Common myeloid progenitor, CD34-positive (primary cell): Measurements from ENCODE around the gene HOXD4.

Experiments used
- CTCF ChIA-PET: fragments of 350-600 bp; sonication (Branson Sonifier 250); formaldehyde crosslinking; loops from one replicate; lab custom pipeline; 2021; ENCODE audit warnings: antibody characterized with exemption; lab: Charles Lee
- POLR2A ChIA-PET: fragments of 350-600 bp; sonication (Branson Sonifier 250); formaldehyde crosslinking; loops from one replicate; lab custom pipeline; 2021; ENCODE audit warnings: antibody characterized with exemption; lab: Charles Lee
- DNase-seq, 3 donors: peaks; one replicate each; pipeline versions ENCODE4 v3.0.0 to v3.0.0-alpha.2; 2013
- H3K27ac ChIP-seq, 2 experiments: 1 replicate in 1 of 2; 2 replicates in 1 of 2; pipeline ENCODE4 v1.7.0; 2013; ENCODE audit warnings: inconsistent platforms in 2 of 2, low read length in 2 of 2, mild to moderate bottlenecking in 2 of 2, low read depth in 1 of 2, moderate library complexity in 1 of 2; ENCODE audit not compliant: severe bottlenecking in 2 of 2, insufficient read depth in 1 of 2, poor library complexity in 1 of 2
- H3K27me3 ChIP-seq, 5 experiments: replicated peaks in 2 of 5; 1 replicate in 3 of 5; 2 replicates in 2 of 5; pipeline versions ENCODE4 v1.6.1 to v1.7.0; 2013; ENCODE audit warnings: low read length in 4 of 5, mild to moderate bottlenecking in 2 of 5, moderate library complexity in 2 of 5, inconsistent platforms in 1 of 5; ENCODE audit not compliant: insufficient read depth in 5 of 5, control insufficient read depth in 4 of 5
- H3K36me3 ChIP-seq, 4 experiments: 1 replicate in 2 of 4; 2 replicates in 2 of 4; pipeline versions ENCODE4 v1.6.1 to v1.7.0; 2013; ENCODE audit warnings: low read length in 3 of 4, control low read depth in 1 of 4, mild to moderate bottlenecking in 1 of 4; ENCODE audit not compliant: control insufficient read depth in 4 of 4, insufficient read depth in 4 of 4
- H3K4me1 ChIP-seq, 4 experiments: 1 replicate in 3 of 4; 2 replicates in 1 of 4; pipeline versions ENCODE4 v1.6.1 to v1.7.1; 2013; ENCODE audit warnings: low read length in 3 of 4, mild to moderate bottlenecking in 3 of 4, control low read depth in 1 of 4, inconsistent platforms in 1 of 4, moderate library complexity in 1 of 4; ENCODE audit not compliant: control insufficient read depth in 4 of 4, insufficient read depth in 4 of 4; ENCODE audit errors: control extremely low read depth in 1 of 4
- H3K4me3 ChIP-seq, 7 experiments: 1 replicate in 4 of 7; 2 replicates in 3 of 7; pipeline versions ENCODE4 v1.5.1 to v1.7.0; 2013; ENCODE audit warnings: mild to moderate bottlenecking in 7 of 7, low read length in 6 of 7, moderate library complexity in 6 of 7, inconsistent platforms in 2 of 7, low read depth in 2 of 7, control low read depth in 1 of 7; ENCODE audit not compliant: insufficient read depth in 4 of 7, control insufficient read depth in 1 of 7; ENCODE audit errors: extremely low read depth in 1 of 7
- H3K9me3 ChIP-seq, 5 experiments: 1 replicate in 4 of 5; 2 replicates in 1 of 5; pipeline versions ENCODE4 v1.6.1 to v1.7.1; 2013; ENCODE audit warnings: low read length in 4 of 5, mild to moderate bottlenecking in 2 of 5, inconsistent platforms in 1 of 5, low read depth in 1 of 5, moderate library complexity in 1 of 5; ENCODE audit not compliant: control insufficient read depth in 4 of 5, insufficient read depth in 2 of 5; ENCODE audit errors: control extremely low read depth in 1 of 5
- WGBS: methylation state at CpG from one replicate; pipeline ENCODE4 v1.1.5; 2013; ENCODE audit not compliant: insufficient coverage; 5-methylcytosine and 5-hydroxymethylcytosine counted together

HOXD4 gene

DNA sequence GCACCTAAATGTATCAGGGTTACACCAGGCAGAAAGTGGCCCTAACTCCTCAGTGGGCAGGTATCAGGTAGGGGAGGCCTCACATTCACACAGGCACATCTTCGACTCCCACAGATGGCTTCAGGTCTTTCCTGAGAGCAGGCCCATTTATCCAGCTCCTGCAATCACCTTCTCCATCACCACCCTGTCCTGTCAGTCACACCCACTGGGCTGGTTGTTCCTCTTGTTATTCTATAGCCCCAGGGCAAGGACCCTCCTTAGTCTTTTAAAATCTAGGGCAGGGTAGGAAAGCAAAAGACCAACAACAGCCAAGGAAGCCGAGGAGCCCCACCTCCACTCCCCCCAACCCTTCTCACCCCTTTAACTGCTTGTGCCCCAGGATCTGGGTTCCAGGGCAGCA, 9.1 kb upstream of the HOXD4 start:
- no peak for DNase-seq
- Histone ChIP-seq H3K9me3 (peaks cover 0 to 10% (median 0%) of the 10 kb centered on the region in 5 experiments), H3K4me3 (no peak overlapping the region), H3K27ac (no peak overlapping the region), H3K27me3 (peaks cover 32 to 97% (median 72%) of the 10 kb centered on the region in 5 experiments), H3K36me3 (no peaks in the 10 kb centered on the region), H3K4me1 (peaks cover 0 to 9% (median 7%) of the 10 kb centered on the region in 4 experiments)
- CTCF ChIA-PET: interaction anchor here (1.8 to 7.3 kb wide), 5 partner anchors 10 to 510 kb away, joined by 5 to 74 read pairs (median 40); no protein-coding TSS in a partner anchor
- POLR2A ChIA-PET: no interaction called here
- 100% methylated on average over 1 of the region's 2 CpGs for WGBS

DNA sequence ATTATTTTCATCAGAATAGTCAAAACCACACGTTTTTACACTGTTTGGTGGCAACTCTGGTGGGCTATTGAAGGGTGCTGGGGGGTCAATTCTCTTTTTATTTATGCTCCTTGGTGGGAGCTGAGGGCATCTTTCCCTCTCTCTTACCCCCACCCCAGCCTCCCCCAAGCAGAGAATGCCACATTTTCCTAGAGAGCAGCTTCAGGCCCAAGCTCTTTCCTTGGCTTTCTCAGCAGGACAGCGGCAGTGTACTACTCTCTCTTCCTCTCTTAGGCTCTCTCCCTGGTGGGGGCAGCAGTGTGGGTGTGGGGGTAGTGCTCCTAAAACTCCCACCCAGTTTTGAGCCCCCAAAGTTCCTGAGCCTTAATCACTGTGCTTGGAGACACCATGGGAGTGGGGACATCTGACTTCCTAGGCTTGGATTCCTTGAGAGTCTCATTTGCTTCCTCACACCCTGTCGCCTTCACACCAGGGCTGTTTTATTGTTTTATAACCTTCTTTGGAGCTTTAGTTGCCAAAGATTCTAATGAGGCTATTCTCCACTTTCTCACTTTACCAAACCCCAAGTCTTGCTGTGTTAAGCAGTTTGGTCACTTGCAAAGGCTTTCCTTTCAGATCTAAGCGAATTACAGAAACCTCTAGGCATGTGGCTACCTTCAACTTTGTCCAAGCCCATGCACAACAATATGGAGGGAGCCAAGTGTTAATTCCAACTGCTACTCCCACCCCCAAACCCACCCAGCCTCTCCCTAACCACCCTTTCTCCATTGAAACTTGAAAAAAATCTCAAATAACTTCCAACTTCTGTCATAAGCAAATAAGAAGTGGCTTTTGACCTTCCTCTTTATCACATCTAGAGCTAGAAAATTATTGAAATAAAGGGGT, 6.0 kb upstream of the HOXD4 start:
- 100% methylated on average over 1 of the region's 4 CpGs for WGBS
- Histone ChIP-seq H3K4me3 (no peak overlapping the region), H3K4me1 (peaks cover 0 to 5% (median 3%) of the 10 kb centered on the region in 4 experiments), H3K27me3 (peaks cover 17 to 97% (median 64%) of the 10 kb centered on the region in 5 experiments), H3K36me3 (no peaks in the 10 kb centered on the region), H3K9me3 (peaks cover 0 to 2% (median 0%) of the 10 kb centered on the region in 5 experiments), H3K27ac (no peak overlapping the region)
- ChIA-PET CTCF (interaction anchor here (0.7 to 7.3 kb wide), 9 partner anchors 10 to 1003 kb away, joined by 3 to 74 read pairs (median 5); no protein-coding TSS in a partner anchor), POLR2A (no interaction called here)
- DNase-seq: no peak

- H3K27me3 ChIP-seq: peaks cover 17 to 97% (median 67%) of the 10 kb centered on the region in 5 experiments
- no peaks in the 10 kb centered on the region for H3K4me1 ChIP-seq
- 26% methylated on average over 4 of the region's 6 CpGs for WGBS
- H3K36me3 ChIP-seq: no peaks in the 10 kb centered on the region
- peaks cover 0 to 3% (median 0%) of the 10 kb centered on the region in 5 experiments for H3K9me3 ChIP-seq
- DNase-seq: no peak
- CTCF ChIA-PET: interaction anchor here (0.9 to 4.7 kb wide), 4 partner anchors 13 to 1002 kb away, joined by 4 to 26 read pairs (median 5); no protein-coding TSS in a partner anchor
- H3K4me3 ChIP-seq: no peak overlapping the region
- POLR2A ChIA-PET: no interaction called here
- H3K27ac ChIP-seq: no peak overlapping the region
These were observed 5.2 kb upstream of the HOXD4 start for GRCh38 chr2:176146101-176146500.

DNA sequence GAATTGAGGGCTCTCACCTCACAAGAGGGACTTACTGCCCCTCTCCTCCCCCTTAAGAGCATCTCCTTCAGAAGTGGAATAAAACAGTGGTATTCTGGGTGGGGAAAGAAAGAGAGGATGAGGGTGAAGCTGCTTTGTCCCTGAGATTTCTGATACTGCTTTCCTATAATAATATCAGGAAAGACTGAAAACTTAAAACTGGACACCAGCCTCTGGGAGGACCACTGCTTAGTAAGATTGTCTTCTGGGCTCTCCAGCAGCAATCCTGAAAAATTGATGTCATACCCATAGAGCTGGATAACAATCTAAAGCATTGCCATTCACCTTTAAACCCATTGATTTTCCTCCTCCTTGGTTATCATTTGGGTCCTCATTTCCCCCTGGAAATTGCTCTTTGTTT, 4.7 kb upstream of the HOXD4 start:
- peaks cover 0 to 3% (median 0%) of the 10 kb centered on the region in 5 experiments for H3K9me3 ChIP-seq
- DNase-seq: no peak
- H3K36me3 ChIP-seq: no peaks in the 10 kb centered on the region
- H3K4me1 ChIP-seq: peaks cover 0 to 2% (median 0%) of the 10 kb centered on the region in 4 experiments
- no peak overlapping the region for H3K27ac ChIP-seq
- ChIA-PET CTCF (interaction anchor here (0.9 to 4.7 kb wide), 4 partner anchors 13 to 1002 kb away, joined by 4 to 26 read pairs (median 5); no protein-coding TSS in a partner anchor), POLR2A (no interaction called here)
- H3K27me3 ChIP-seq: peaks cover 17 to 97% (median 69%) of the 10 kb centered on the region in 5 experiments
- H3K4me3 ChIP-seq: no peak overlapping the region

GRCh38 chr2:176147210-176147799, 4.0 kb upstream of the HOXD4 start:
- ChIA-PET POLR2A (no interaction called here), CTCF (interaction anchor here (0.8 to 1.7 kb wide), 3 partner anchors 14 to 238 kb away, joined by 3 to 6 read pairs (median 4); no protein-coding TSS in a partner anchor)
- H3K27ac ChIP-seq: no peak overlapping the region
- no peak for DNase-seq
- H3K27me3 ChIP-seq: peaks cover 15 to 97% (median 64%) of the 10 kb centered on the region in 5 experiments
- peaks cover 0 to 5% (median 1%) of the 10 kb centered on the region in 4 experiments for H3K4me1 ChIP-seq
- no peak overlapping the region for H3K4me3 ChIP-seq
- no peaks in the 10 kb centered on the region for H3K36me3 ChIP-seq
- 12% methylated on average over 18 of the region's 32 CpGs for WGBS
- peaks cover 0 to 3% (median 0%) of the 10 kb centered on the region in 5 experiments for H3K9me3 ChIP-seq

GRCh38 chr2:176147800-176148496, 3.4 kb upstream of the HOXD4 start:
- no peak for DNase-seq
- H3K4me1 ChIP-seq: peaks cover 0 to 9% (median 1%) of the 10 kb centered on the region in 4 experiments
- CTCF ChIA-PET: interaction anchor here (0.8 kb wide), 1 partner anchor 15 kb away, joined by 3 read pairs; no protein-coding TSS in a partner anchor

More at GRCh38 chr2:176147800-176148496, 3.4 kb upstream of the HOXD4 start:
- Histone ChIP-seq H3K9me3 (peaks cover 0 to 3% (median 0%) of the 10 kb centered on the region in 5 experiments), H3K36me3 (no peaks in the 10 kb centered on the region), H3K27me3 (peaks cover 15 to 97% (median 60%) of the 10 kb centered on the region in 5 experiments), H3K27ac (no peak overlapping the region), H3K4me3 (no peak overlapping the region)
- POLR2A ChIA-PET: no interaction called here
- 14% methylated on average over 28 of the region's 31 CpGs for WGBS
